ENCODE results near the gene EFCAB11. TPM values are rescaled to one million over a fixed set of nuclear protein-coding genes. Genes with fewer than 3 reads are reported as not detected.
A peak's percentile ranks its signal among the peaks of the same experiment; 100 is the strongest.

The EFCAB11 gene
- total and polyA plus RNA-seq, 9 of the 15 experiments (the other 6 are each of a cell fraction or from before 2014, with no cell fraction given) = 13.4 to 37.9 (median 17.4) TPM

- TF ChIP-seq DIDO1 (tag; IDR thresholded peaks at IDR 0.05; ENCODE audit: low read depth) (no peak), ZNF717 (CRISPR knock-in tag; IDR thresholded peaks at IDR 0.05) (no peak), CCAR2 (IDR thresholded peaks at IDR 0.05; ENCODE audit: low read depth, low read length) (no peak), ARNT (IDR thresholded peaks at IDR 0.05) (no peak), HNRNPH1 (optimal IDR thresholded peaks at IDR 0.05; ENCODE audit: low read depth, low read length) (no peak), NCOA1 (IDR thresholded peaks at IDR 0.05; ENCODE audit: low read depth) (no peak), ARID1B (IDR thresholded peaks at IDR 0.05) (no peak), FOXP1 (CRISPR knock-in tag; IDR thresholded peaks at IDR 0.05) (peak; percentile 65; the same call in 1 of the 2 replicates), ZNF589 (CRISPR knock-in tag; IDR thresholded peaks at IDR 0.05; ENCODE audit: low read depth) (no peak), THRA (IDR thresholded peaks at IDR 0.05) (no peak), ILK (tag; IDR thresholded peaks at IDR 0.05; ENCODE audit: borderline replicate concordance, low read depth) (no peak), ZNF224 (CRISPR knock-in tag; IDR thresholded peaks at IDR 0.05) (no peak), ARHGAP35 (IDR thresholded peaks at IDR 0.05; ENCODE audit: partially characterized antibody) (no peak), ZNF449 (CRISPR knock-in tag; IDR thresholded peaks at IDR 0.05) (no peak), MEF2D (tag; conservative IDR thresholded peaks at IDR 0.05; ENCODE audit: low read depth) (no peak), NCOR1 (IDR thresholded peaks at IDR 0.05) (0 out of 2 replicates have a peak, but pooled peaks have one; percentile 20), RBM22 (IDR thresholded peaks at IDR 0.05; ENCODE audit: low read depth, low read length, poor library complexity, severe bottlenecking) (no peak), CREB1 (IDR thresholded peaks at IDR 0.05) (peak; percentile 87), CREB1 (CRISPR knock-in tag; IDR thresholded peaks at IDR 0.05) (peak; percentile 80), GATA2 (CRISPR knock-in tag; IDR thresholded peaks at IDR 0.05) (no peak), HMGXB4 (CRISPR knock-in tag; IDR thresholded peaks at IDR 0.05) (no peak), MYBL2 (IDR thresholded peaks at IDR 0.05; ENCODE audit: low read depth) (peak; percentile 84), MYBL2 (CRISPR knock-in tag; IDR thresholded peaks at IDR 0.05; ENCODE audit: borderline replicate concordance) (no peak), DACH1 (IDR thresholded peaks at IDR 0.05; ENCODE audit: partially characterized antibody) (no peak), ZNF586 (CRISPR knock-in tag; conservative IDR thresholded peaks at IDR 0.05) (no peak), DMBX1 (CRISPR knock-in tag; IDR thresholded peaks at IDR 0.05; ENCODE audit: borderline replicate concordance) (no peak)
Measured at GRCh38 chr14:89955745-89956660, 1.5 kb upstream of the EFCAB11 start, which contains the start of gene TDP1 (continued).
